ENCODE measurements around the gene TUBGCP6. TPM values are rescaled to one million over a fixed set of nuclear protein-coding genes. Genes with fewer than 3 reads are reported as not detected.

TUBGCP6 gene
- total and polyA plus RNA-seq, 2 experiments from 2014 or later = 18.6 to 47.1 TPM

DNA sequence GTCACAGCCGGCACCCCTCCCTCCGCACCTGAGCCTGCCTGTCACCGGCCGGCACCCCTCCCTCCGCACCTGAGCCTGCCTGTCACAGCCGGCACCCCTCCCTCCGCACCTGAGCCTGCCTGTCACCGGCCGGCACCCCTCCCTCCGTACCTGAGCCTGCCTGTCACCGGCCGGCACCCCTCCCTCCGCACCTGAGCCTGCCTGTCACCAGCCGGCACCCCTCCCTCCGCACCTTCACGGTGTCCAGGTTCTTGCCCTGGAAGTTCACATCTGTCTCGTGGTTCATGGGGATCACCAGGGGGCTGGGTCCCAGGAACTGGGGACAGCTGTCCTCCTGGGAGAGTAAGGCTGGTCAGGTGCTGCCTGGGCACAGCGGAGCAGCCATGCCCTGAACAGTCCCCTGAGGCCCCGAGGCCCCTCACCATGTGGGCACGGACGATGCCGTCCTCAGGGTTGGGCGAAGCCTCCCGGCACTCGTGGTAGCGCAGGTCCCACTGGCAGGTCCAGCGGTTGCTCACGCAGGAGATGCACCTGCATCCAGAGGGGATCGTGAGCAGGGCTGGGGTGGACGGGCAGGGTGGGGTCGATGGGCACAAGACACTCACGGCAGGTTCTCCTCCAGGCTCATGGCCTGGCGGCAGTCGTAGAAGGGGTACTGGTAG, 40.9 kb upstream of the TUBGCP6 start:
- H3K4me1 ChIP-seq (ENCODE audit: insufficient read depth) = no peaks in the 10 kb centered on the region
- no peaks in the 10 kb centered on the region for H3K9me2 ChIP-seq (ENCODE audit: insufficient read depth)
- peaks cover 5% of the 10 kb centered on the region for H3K27me3 Mint-ChIP-seq (ENCODE audit: insufficient read depth, low read depth, poor library complexity)
- no peaks in the 10 kb centered on the region for H3K4me1 Mint-ChIP-seq
- H3K36me3 ChIP-seq (ENCODE audit: insufficient read depth) = no peaks in the 10 kb centered on the region
- peaks cover 27% of the 10 kb centered on the region for H3K36me3 Mint-ChIP-seq (ENCODE audit: low read depth)
- no peak overlapping the region for H3K27ac ChIP-seq (ENCODE audit: low read depth)
- no peak for ATAC-seq
- H3K4me2 ChIP-seq = no peak overlapping the region
- DNase-seq (ENCODE audit: low spot score) = no peak
- no peak overlapping the region for H2AFZ ChIP-seq
- no peak overlapping the region for H3K4me3 ChIP-seq
- H3K27ac Mint-ChIP-seq = no peak overlapping the region
- TF ChIP-seq ZNF462 (CRISPR knock-in tag; IDR thresholded peaks at IDR 0.05) (no peak), NANOG (IDR thresholded peaks at IDR 0.05; ENCODE audit: borderline replicate concordance) (no peak), JUNB (IDR thresholded peaks at IDR 0.05; ENCODE audit: unreplicated experiment) (no peak), EZH2phosphoT487 (IDR thresholded peaks at IDR 0.05; ENCODE audit: unreplicated experiment) (no peak), CREB1 (CRISPR knock-in tag; IDR thresholded peaks at IDR 0.05; ENCODE audit: low read depth) (no peak), ZNF114 (CRISPR knock-in tag; IDR thresholded peaks at IDR 0.05) (no peak), POLR2AphosphoS5 (IDR thresholded peaks at IDR 0.05; ENCODE audit: low read depth) (no peak), ZNF331 (CRISPR knock-in tag; IDR thresholded peaks at IDR 0.05; ENCODE audit: low read depth) (no peak), REST (IDR thresholded peaks at IDR 0.05; ENCODE audit: unreplicated experiment) (no peak), STAT1 (IDR thresholded peaks at IDR 0.05; ENCODE audit: unreplicated experiment) (no peak), EZH2 (IDR thresholded peaks at IDR 0.05; ENCODE audit: low read depth, unreplicated experiment) (no peak)
- TF ChIP-seq, protein P1, sequence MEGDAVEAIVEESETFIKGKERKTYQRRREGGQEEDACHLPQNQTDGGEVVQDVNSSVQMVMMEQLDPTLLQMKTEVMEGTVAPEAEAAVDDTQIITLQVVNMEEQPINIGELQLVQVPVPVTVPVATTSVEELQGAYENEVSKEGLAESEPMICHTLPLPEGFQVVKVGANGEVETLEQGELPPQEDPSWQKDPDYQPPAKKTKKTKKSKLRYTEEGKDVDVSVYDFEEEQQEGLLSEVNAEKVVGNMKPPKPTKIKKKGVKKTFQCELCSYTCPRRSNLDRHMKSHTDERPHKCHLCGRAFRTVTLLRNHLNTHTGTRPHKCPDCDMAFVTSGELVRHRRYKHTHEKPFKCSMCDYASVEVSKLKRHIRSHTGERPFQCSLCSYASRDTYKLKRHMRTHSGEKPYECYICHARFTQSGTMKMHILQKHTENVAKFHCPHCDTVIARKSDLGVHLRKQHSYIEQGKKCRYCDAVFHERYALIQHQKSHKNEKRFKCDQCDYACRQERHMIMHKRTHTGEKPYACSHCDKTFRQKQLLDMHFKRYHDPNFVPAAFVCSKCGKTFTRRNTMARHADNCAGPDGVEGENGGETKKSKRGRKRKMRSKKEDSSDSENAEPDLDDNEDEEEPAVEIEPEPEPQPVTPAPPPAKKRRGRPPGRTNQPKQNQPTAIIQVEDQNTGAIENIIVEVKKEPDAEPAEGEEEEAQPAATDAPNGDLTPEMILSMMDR (conservative IDR thresholded peaks at IDR 0.05; ENCODE audit: low read depth in 2 of 2) = no peak
- TF ChIP-seq, protein P2, sequence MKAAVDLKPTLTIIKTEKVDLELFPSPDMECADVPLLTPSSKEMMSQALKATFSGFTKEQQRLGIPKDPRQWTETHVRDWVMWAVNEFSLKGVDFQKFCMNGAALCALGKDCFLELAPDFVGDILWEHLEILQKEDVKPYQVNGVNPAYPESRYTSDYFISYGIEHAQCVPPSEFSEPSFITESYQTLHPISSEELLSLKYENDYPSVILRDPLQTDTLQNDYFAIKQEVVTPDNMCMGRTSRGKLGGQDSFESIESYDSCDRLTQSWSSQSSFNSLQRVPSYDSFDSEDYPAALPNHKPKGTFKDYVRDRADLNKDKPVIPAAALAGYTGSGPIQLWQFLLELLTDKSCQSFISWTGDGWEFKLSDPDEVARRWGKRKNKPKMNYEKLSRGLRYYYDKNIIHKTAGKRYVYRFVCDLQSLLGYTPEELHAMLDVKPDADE (IDR thresholded peaks at IDR 0.05) = no peak
- no peaks in the 10 kb centered on the region for H3K27me3 ChIP-seq (ENCODE audit: insufficient read depth)
- no peak overlapping the region for H3K4me3 Mint-ChIP-seq
- H3F3A ChIP-seq (replicated peaks; ENCODE audit: low read depth) = no peaks in the 10 kb centered on the region
- H3K9me3 Mint-ChIP-seq = no peaks in the 10 kb centered on the region
- H4K20me1 ChIP-seq (replicated peaks; ENCODE audit: insufficient read depth) = no peaks in the 10 kb centered on the region
- H3K79me2 ChIP-seq (replicated peaks; ENCODE audit: insufficient read depth) = no peaks in the 10 kb centered on the region
